Stimulated activated CD4-positive, alpha-beta T cell treated with anti-CD3 and anti-CD28 coated beads, Interleukin-15, amount 100 ng/mL, for 48 hours (primary cell): Measurements from ENCODE around the gene MOB4.
"Not testable (repeated sequence)": the region's sequence is repeated elsewhere in the genome, so short reads cannot be mapped to it uniquely, and the experiment has no call there.

ENCODE experiments used
- DNase-seq, 2 donors: peaks; one replicate each; pipeline ENCODE4 v3.0.0-alpha.2; 2020; ENCODE audit warnings: low read depth in 2 of 2

Gene MOB4

GRCh38 chr2:197515739-197516392, at the start of gene MOB4:
Gene MOB4, plus strand, starts transcription at chr2:197516066. Its CDS starts 21 bp downstream, at chr2:197516087.
- peak; percentile 90 to 91 for DNase-seq

- DNase-seq, result no peak
Observed at GRCh38 chr2:197472166-197472565, 43.7 kb upstream of the MOB4 start.

DNA sequence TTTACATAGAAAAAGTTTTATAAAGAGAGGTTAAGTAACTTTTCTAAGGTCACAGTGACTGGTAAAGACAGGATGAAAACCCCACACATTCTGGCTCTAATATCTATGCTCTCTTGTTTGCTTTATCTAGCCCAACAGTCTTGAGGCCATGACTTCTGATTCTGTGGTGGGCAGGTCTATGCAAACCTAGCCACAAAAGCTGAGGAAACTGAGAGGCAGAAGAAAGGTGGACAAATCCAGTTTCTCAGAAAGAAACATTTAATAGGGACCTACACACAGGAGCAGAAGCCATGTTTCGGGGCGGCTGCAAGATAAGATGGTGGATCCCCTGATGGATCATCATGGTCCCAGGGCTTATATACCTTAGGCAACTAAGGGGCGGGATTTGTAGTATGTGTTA, 38.1 kb upstream of the MOB4 start:
- no peak for DNase-seq

DNA sequence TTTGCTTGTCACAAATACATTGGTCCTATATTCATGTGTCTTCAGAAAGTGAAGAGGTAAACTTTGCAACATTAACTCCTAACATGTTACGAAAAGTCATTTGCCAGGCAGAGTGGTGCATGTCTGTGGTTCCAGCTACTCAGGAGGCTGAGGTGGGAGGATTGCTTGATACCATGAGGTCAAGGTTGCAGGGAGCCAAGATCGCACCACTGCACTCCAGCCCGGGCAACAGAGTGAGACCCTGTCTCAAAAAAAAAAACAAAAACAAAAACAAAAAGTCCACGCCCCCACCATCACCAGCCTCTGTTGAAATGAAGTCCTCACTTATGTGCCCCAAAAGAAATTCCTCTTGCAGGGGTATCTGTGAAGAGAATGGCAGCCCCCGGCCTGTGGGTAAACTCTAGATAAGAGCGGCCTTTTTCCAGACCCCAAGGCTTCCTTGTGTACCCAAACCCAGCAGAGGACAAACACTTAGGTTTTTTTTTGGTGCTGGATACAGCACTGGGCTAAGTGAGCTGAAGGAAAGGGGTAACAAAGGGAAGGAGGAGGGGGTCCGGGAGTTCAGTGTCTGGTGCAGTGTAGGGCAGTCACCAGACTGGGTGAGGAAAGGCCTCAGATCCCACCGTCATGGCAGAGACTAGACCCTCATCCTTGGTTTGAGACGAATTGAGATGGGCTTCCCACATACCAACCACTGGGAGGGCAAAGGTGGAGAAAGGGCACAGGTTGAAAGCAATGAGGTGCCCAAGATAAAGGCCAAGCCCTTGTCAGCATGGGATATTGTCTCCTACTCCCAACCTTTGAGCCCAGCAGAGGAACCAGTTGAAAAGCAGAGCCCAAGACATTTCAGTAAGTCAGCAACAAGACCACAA, 35.5 kb upstream of the MOB4 start:
- no peak for DNase-seq

GRCh38 chr2:197484248-197484647, 31.6 kb upstream of the MOB4 start:
- not testable (repeated sequence) for DNase-seq

DNA sequence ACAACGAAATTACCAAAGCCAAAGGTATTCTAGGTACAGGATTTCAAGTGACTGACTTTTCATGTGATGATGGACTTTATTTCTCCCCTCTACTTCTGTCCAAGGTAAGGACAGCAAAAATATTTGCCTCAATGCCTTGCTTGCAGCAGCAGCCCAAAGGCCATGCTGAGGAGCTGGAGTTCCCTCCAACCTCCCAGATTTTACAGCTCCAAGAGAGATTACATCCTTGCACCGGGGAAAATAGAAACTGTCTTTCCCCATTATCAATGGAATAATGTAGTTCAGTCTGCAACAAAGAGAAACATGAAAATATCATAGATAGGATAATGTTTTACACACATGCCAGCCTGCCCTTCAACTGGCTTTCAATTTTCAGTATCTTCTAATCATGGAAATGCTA, 29.7 kb upstream of the MOB4 start:
- no peak for DNase-seq

- DNase-seq, result no peak
Observed at GRCh38 chr2:197487385-197487784, 28.5 kb upstream of the MOB4 start.

- no peak for DNase-seq
Observed at GRCh38 chr2:197495433-197496134, 20.3 kb upstream of the MOB4 start.

- no peak for DNase-seq
Observed at GRCh38 chr2:197496695-197497094, 19.2 kb upstream of the MOB4 start.

DNA sequence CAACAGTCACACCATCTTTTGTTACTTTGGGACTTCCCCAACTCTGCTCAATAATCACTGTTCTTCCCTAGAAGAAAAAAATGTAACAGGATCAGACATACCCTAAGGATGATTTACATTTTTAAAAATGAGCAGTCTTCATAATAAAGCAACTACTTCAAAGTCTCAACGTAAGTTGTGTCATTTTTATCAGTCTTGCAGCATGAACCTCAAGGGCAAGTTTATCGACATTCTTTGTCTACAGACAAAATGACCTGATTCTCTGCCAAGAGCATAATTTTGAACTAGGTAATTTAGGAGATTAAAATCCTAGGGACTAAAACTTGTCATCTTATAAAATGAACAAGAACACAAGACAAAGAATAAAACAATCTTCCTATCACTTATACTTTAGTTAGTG, 18.5 kb upstream of the MOB4 start:
- no peak for DNase-seq

DNA sequence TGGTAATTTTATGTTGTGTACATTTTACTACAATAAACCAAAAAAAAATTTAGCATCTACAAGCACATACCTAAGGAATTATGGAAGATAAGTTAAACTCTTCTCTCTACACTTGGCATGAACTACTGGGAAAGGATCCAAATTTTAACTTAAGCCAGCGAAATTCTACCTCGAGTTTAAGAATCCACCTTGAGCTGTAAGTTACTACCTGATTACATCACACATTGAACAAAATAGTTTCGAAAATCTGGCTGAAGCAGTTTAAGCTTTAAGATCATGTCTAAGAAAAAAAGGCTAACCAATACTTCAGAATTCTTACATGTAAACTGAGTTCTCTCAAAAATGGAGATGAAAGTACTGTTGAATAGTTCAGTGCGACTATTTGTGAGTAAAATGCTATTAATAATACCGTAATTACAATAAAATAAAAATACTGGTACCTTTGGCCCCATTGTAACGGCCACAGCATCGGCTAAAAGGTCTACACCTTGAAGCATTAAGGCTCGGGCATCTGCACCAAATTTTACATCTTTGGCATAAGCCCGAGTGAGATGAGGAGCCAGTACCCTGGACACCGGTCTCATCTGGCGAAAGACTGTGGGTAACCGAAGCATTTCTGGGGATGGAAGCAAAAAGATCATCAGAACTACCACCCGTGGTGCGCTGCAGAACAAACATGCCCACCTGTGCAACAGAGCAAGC, 17.5 kb upstream of the MOB4 start:
- no peak for DNase-seq

GRCh38 chr2:197498937-197499593, 16.8 kb upstream of the MOB4 start:
- DNase-seq, result peak in 1 of 2 donors; percentile 29

- DNase-seq, result peak; percentile 97 to 98
Observed at GRCh38 chr2:197499594-197500502, 16.0 kb upstream of the MOB4 start, which contains the start of the genes HSPD1 and HSPE1. Gene HSPD1, minus strand, starts transcription at chr2:197499840. Its CDS starts 992 bp downstream, at chr2:197498848. Gene HSPE1, plus strand, starts transcription at chr2:197500379. Its CDS starts 58 bp downstream, at chr2:197500437.

DNA sequence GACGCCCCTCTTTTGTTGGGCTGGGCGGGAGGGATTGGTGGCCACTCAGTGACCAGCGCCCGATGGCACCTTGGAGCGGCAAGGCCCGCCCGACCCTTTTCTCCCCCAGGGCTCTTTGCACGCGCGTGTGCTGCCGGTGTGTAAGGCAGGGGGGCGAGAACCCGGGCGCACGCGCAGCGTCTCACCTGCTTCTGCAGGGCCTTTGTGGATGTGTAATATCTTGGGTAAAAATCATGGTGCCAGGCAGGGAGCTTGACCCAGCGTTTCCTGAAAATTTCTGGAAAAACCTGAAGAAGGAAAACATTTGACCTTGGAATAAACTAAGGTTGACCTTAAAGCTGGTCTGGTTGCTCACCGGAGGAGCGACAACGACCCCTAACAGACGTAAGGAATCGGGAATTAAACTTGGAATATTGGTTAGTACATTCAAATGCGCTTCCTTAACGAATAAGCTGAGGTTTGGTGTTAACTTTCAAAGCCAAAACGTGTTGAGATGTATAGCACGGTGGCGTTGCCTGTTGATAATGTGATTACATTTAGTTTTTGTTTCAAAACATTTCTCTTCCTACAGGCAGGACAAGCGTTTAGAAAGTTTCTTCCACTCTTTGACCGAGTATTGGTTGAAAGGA, 15.2 kb upstream of the MOB4 start:
- no peak for DNase-seq

GRCh38 chr2:197502201-197502600, 13.7 kb upstream of the MOB4 start:
- DNase-seq, result no peak

GRCh38 chr2:197502685-197503084, 13.2 kb upstream of the MOB4 start:
- DNase-seq, result no peak

- DNase-seq, result no peak
Observed at GRCh38 chr2:197504000-197504399, 11.9 kb upstream of the MOB4 start.

- DNase-seq, result no peak
Observed at GRCh38 chr2:197504512-197504911, 11.4 kb upstream of the MOB4 start.

- no peak for DNase-seq
Observed at GRCh38 chr2:197506658-197507057, 9.2 kb upstream of the MOB4 start.

GRCh38 chr2:197513915-197514314, 2.0 kb upstream of the MOB4 start:
- no peak for DNase-seq
